Body of pancreas (tissue), 4 donors: Measurements from ENCODE around the gene CD40LG.

Experiments used
- CTCF ChIP-seq, 7 experiments: fragments of 450-650 bp in 4 of 7; fragments of 200-600 bp in 3 of 7; sonication (generic) in 3 of 7; IDR thresholded peaks; one replicate each; pipeline ENCODE4 v1.5.1; 2016 to 2019; ENCODE audit warnings: antibody characterized with exemption in 7 of 7
- POLR2A ChIP-seq, 3 donors: fragments of 450-650 bp; IDR thresholded peaks; one replicate each; pipeline ENCODE4 v1.6.1; 2016; ENCODE audit warnings: antibody characterized with exemption in 3 of 3, mild to moderate bottlenecking in 2 of 3

- TF ChIP-seq CTCF (IDR thresholded peaks at IDR 0.05) = no peak
- no peak for TF ChIP-seq POLR2A (IDR thresholded peaks at IDR 0.05)
Observed at GRCh38 chrX:136636121-136636520, 11.8 kb upstream of the CD40LG start.
